Activated CD4-positive, alpha-beta T cell treated with anti-CD3 and anti-CD28 coated beads, Interleukin-2, amount 50 U/mL, for 1 hour (primary cell): Measurements from ENCODE around the gene PHOSPHO1.

Source experiments
- DNase-seq: peaks from one replicate; pipeline ENCODE4 v3.0.0-alpha.2; 2020

Gene PHOSPHO1

GRCh38 chr17:49241692-49242397 is 11.3 kb upstream of the PHOSPHO1 start:
- no peak for DNase-seq

GRCh38 chr17:49241040-49241439 is 10.5 kb upstream of the PHOSPHO1 start:
- no peak for DNase-seq

DNA sequence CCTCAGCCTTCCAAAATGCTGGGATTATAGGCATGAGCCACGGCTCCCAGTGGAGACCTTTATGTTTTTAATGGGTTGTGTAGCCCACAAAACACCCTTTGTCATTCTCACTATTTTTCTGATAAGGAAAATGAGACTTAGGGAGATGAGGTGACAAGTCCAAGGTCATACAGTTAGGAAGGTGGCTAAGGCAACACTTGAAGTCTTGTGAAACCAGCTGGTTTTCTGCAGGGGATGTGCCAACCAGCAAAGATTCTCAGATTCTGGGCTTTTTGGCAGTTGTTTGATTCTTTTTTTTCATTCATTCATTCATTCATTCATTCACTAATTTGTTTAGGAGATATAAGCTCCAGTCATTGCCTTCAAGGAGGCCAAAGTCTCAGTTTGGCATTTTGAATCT is 10.0 kb upstream of the PHOSPHO1 start:
- no peak for DNase-seq

- no peak for DNase-seq
These were observed 9.4 kb upstream of the PHOSPHO1 start for GRCh38 chr17:49239963-49240362.

GRCh38 chr17:49235896-49236295 is 5.3 kb upstream of the PHOSPHO1 start:
- no peak for DNase-seq

DNA sequence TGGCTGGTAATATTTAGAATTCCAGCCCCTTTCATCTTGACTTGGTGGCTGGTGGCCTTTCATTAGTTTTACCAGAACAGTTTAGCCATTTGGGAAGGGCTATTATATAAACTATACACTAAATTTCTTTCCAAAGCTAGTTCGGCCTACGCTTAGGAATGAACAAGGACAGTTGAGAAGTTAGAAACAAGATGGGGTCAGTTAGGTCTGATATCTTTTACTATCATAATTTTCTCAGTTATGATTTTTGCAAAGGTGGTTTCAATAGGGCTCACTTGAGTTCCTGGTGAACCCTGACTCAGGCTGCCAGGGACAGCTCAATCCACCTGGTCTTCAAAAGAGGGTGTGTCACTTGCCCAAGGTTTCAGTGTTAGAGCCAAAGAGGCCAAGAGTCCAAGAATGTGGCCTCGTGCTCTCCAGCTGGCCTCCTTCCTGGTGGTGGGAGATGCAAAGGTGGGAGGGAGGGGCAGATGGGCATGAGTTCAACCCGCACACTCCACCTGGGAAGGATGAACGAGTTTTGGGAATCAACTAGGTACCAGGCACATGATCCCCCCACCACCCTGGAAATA is 4.0 kb upstream of the PHOSPHO1 start:
- DNase-seq, result no peak

DNA sequence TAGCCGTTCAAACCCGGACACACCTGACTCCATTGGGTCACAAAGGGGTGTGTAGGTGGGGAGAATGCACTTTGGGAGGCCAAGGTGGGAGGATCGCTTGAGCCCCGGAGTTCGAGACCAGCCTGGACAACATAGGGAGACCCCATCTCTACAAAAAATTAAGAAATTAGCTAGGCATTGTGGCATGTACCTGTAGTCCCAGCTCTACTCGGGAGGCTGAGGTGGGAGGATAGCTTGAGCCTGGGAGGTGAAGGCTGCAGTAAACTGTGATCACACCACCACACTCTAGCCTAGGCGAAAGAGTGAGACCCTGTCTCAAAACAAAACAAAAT is 942 bp upstream of the PHOSPHO1 start:
- no peak for DNase-seq

- no peak for DNase-seq
These were observed 584 bp downstream of the PHOSPHO1 start for GRCh38 chr17:49229805-49230600.

- DNase-seq, result no peak
These were observed 1.3 kb downstream of the PHOSPHO1 start for GRCh38 chr17:49229076-49229804.

DNA sequence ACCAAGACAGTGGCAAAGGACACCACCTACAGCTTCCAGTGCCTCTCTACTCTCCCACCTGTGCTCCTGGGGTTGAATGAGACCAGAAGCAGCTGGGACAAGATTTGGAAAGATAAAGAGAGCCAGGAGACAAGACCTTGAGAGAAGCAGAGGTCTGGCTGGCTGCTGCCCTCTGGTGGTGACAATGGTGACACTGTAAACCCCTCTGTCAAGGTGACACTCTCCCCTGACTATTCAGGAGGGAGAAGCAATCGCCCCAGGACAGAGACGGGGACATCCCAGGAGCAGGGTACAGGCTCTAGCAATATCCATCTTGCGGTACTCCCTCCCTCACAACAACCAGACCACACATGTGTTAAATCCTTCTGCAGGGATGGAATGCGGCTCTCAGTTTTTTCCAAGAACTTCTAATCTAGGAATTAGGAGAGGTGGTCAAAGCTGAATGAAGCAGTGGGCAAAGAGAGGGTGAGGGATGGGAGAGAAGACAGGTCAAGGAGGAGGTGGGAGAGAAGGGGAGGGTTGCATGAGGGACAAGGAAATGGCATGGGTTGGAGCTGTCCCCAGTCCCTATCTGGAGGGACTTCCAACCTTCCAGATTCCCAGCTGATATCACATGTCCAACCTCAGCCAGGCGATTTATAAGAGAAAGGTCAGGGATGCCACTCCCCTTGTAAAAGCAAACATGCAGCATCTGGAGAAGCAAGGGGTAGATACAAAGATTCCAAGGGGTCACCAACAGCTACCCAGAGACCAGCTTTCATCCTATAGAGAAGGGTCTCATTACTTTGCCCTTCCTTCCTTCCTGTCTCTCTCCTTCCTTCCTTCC is 2.9 kb downstream of the PHOSPHO1 start:
- DNase-seq, result peak; percentile 80

DNA sequence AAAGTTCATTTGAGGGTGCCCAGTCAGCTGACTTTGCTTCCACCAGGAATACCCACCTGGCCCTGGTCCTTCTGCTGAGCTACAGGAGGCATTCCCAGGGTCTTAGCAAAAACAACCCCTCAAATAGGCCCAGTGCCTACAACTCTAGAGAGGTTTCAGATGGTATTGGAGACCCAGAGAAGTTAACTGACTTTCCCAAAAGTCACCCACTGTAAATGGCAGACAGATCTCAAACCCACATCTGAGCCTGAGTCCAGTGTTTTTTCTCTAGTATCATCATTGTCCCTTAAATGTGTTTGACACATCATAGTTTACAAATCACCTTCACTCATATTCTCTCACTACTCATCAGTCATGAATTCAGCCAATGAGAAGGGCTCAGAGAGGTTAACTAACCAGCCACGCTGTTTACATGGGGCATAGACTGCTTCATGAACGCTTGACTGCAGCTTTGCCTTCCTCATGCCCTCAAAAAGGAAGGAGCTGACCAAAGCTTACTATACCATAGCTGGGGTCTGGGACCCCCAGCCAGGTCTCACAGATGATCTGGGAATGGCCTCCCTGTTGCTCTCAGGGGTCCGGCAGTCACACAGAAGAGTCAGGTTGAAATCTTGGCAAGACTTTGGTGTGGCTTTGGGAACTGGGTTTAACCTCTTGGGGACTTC is 3.7 kb downstream of the PHOSPHO1 start:
- no peak for DNase-seq

DNA sequence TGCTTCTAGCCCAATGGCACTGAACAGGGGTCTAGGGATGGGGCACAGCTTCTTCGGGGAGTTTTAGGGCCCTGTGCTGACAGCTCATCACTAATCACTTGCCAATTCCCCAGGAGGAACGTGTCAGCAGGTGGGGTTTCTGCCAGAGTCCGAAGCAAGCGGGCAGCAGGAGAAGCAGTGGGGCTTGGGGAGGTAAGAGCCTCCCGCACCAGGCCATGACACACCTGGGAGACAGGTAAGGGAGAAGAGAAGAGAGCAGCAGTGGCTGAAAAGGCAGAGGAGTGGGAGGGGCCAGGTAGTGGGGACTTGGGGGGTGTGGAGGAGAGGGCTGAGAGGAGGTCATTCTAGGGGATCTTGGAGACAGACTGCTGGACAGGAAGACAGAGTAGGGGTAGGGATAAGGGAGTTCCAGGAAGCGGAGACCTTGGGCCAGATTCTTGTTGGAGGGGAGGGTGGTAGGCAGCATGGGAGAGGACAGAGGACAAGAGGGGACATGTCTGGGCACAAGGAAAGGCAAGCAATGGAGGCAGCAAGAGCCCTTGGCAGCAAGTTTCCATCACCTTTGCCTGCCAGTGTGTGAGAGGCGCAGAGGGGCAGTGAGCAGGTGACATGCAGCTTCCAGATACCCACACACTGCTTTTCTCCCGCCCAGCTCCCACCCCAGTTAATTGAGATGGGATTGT is 4.9 kb downstream of the PHOSPHO1 start:
- no peak for DNase-seq

- no peak for DNase-seq
These were observed 5.6 kb downstream of the PHOSPHO1 start for GRCh38 chr17:49224997-49225337.

DNA sequence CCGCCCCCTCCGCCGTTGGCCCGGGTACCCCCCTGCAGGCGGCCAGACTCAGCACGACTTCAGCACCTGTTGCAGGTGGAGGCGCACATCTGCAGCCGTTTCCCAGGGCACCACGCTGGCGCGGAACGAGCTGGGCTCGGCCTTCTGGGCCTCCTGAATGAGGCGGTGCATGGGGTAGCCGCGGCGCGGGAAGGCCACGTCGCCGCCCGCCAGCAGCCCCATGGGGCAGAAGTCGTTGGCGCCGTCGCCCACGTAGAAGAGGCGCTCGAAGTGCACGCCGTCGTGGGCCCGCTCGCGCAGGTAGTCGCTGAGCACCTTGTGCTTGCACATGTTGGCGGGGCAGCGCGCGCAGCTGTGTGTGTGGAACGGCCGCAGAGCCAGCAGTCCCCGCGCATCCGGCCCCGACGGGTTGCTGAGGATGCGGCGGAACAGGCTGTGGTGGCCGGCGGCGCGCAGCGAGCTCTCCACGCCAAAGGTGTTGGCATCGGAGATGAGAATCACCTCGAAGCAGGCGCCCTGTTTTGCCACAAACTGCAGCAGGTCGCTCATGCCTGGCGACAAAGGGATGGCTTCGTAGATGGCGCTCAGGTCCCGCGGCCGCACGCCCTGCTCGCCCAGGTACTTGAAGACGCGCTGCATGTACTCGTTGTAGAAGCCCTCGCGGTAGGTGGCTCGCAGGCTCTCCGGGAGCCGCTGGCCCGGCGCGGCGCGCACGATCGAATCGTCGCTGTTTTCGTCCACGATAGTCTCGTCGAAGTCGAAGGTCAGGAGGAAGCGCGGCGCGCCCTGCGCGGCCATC is 6.2 kb downstream of the PHOSPHO1 start:
- DNase-seq, result peak; percentile 41

GRCh38 chr17:49223517-49224197 is 6.9 kb downstream of the PHOSPHO1 start:
- DNase-seq, result peak; percentile 66

DNA sequence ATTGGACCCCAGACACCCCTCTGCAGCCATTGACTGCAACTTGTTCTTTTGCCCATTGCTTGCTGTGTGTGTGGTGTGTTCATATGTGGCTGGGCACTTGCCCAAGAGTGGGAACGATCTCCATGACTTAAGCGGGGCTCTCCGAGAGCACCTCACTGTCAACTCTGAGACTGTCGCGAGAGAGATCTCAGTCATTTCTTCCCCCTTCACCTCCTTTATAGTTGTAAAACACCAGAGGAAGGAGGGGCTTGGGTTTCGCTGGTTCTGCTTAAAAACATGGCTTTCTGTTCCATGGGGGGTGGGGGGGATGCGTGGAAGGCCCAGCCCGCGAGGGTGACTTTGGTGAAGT is 7.4 kb downstream of the PHOSPHO1 start:
- no peak for DNase-seq

DNA sequence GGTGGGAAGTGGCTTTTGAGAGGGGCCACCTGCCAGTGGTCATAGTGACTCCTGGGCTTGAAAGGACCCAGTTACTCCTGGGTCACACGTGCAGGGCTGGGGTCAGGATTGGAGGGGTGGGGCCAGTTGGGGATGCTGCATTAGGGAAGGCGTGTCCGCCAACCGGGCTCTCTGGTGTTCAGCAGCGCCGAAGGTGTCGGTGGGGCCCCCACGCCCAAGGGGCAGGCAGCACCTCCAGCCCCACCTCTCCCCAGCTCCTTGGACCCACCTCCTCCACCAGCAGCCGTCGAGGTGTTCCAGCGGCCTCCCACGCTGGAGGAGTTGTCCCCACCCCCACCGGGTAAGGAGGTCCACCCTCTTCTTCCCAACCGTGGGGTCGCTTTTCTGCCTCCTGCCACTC is 10.6 kb downstream of the PHOSPHO1 start:
- DNase-seq, result no peak

GRCh38 chr17:49218941-49219913 is 11.4 kb downstream of the PHOSPHO1 start:
- no peak for DNase-seq
